GM18868 (cell line): ENCODE measurements around the gene LYAR.
A peak's percentile ranks its signal among the peaks of the same experiment; 100 is the strongest.

ENCODE experiments used
- ATAC-seq: cut with Tn5 transposase; IDR thresholded peaks from one replicate; pipeline ENCODE4 v1.9.1; 2021; ENCODE audit warnings: mild to moderate bottlenecking, moderate library complexity; ENCODE audit not compliant: unreplicated experiment

The LYAR gene

GRCh38 chr4:4289941-4290850 is at the start of gene LYAR, which contains the start of gene ZBTB49:
TSS of gene LYAR (minus strand) at chr4:4290154. CDS start at chr4:4283742, 6,412 bp downstream.
TSS of gene ZBTB49 (plus strand) at chr4:4290251. CDS start at chr4:4299946, 9,695 bp downstream.
- peak; percentile 93 for ATAC-seq

- ATAC-seq: no peak
Observed at GRCh38 chr4:4339504-4340085, 49.6 kb upstream of the LYAR start.

GRCh38 chr4:4338210-4339001 is 48.5 kb upstream of the LYAR start:
- no peak for ATAC-seq

GRCh38 chr4:4334798-4335520 is 45.0 kb upstream of the LYAR start:
- peak; percentile 62 for ATAC-seq

GRCh38 chr4:4333265-4333706 is 43.3 kb upstream of the LYAR start:
- peak; percentile 45 for ATAC-seq

GRCh38 chr4:4332529-4332928 is 42.6 kb upstream of the LYAR start:
- no peak for ATAC-seq

- ATAC-seq: no peak
Observed at GRCh38 chr4:4330794-4331193, 40.8 kb upstream of the LYAR start.

GRCh38 chr4:4329496-4329895 is 39.5 kb upstream of the LYAR start:
- no peak for ATAC-seq

GRCh38 chr4:4328840-4329239 is 38.9 kb upstream of the LYAR start:
- no peak for ATAC-seq

- no peak for ATAC-seq
Observed at GRCh38 chr4:4328206-4328605, 38.3 kb upstream of the LYAR start.

- no peak for ATAC-seq
Observed at GRCh38 chr4:4327652-4328121, 37.7 kb upstream of the LYAR start.

GRCh38 chr4:4326166-4326565 is 36.2 kb upstream of the LYAR start:
- ATAC-seq: no peak

GRCh38 chr4:4325321-4325720 is 35.4 kb upstream of the LYAR start:
- no peak for ATAC-seq

- ATAC-seq: no peak
Observed at GRCh38 chr4:4323705-4324534, 34.0 kb upstream of the LYAR start.

GRCh38 chr4:4321951-4322688 is 32.2 kb upstream of the LYAR start:
- ATAC-seq: no peak

- ATAC-seq: no peak
Observed at GRCh38 chr4:4320951-4321714, 31.2 kb upstream of the LYAR start.

- no peak for ATAC-seq
Observed at GRCh38 chr4:4320528-4320927, 30.6 kb upstream of the LYAR start.
